BJ (cell line): ENCODE data around the gene TBXAS1. TPM values are rescaled to one million over a fixed set of nuclear protein-coding genes. Genes with fewer than 3 reads are reported as not detected.

Experiments used
- CTCF ChIA-PET: fragments of 350-600 bp; formaldehyde crosslinking; extraction: SDS; loops from one replicate; lab custom pipeline; 2021; ENCODE audit warnings: antibody characterized with exemption, inconsistent platforms; lab: Yijun Ruan, JAX
- POLR2A ChIA-PET: fragments of 300-600 bp; sonication (Branson Sonifier 250); formaldehyde crosslinking; extraction: SDS; loops from one replicate; lab custom pipeline; 2021; ENCODE audit warnings: antibody characterized with exemption; lab: Charles Lee
- DNase-seq: peaks from one replicate; pipeline ENCODE4 v3.0.0-alpha.2; 2011; ENCODE audit warnings: low read depth
- H3K27me3 ChIP-seq: 2 replicates; pipeline ENCODE4 v1.6.0; 2011; ENCODE audit warnings: low read length; ENCODE audit not compliant: control insufficient read depth, insufficient read depth
- H3K36me3 ChIP-seq: 2 replicates; pipeline ENCODE4 v1.5.1; 2011; ENCODE audit warnings: low read length; ENCODE audit not compliant: control insufficient read depth, insufficient read depth
- H3K4me3 ChIP-seq: 2 replicates; pipeline ENCODE4 v1.5.1; 2011; ENCODE audit warnings: low read depth, mild to moderate bottlenecking, control low read depth, low read length
- polyA plus RNA-seq: library from polyadenylated mRNA; depleted of rRNA; stranded (reverse); fragments of >200 nt; gene quantifications from 2 replicates; pipeline ENCODE4 v1.2.3, GENCODE V29; 2011
- TF ChIP-seq, protein P1 (sequence below): IDR thresholded peaks from 2 replicates; pipeline ENCODE4 v1.5.1; 2011; ENCODE audit warnings: low read depth, mild to moderate bottlenecking, control low read depth, inconsistent platforms, low read length, moderate library complexity; ENCODE audit not compliant: insufficient read depth

TBXAS1 gene
- polyA plus RNA-seq, 1 experiment, result 0.16 TPM

DNA sequence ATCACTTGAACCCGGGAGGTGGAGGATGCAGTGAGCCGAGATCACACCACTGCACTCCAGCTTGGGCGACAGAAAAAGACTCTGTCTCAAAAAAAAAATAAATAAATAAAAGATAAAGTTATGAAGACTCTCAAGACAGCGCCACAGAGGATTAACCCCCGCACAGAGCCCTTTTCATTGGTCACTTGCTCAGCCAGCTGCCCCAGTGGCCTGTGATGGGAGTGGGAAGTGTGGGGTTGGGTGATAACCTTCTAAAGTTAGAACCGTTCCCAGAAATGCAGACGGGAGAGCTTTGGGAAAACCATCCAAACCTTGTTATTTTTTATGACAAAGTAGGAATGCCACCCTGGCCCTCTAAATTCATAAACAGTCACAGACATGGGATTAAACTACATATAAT is 176.3 kb downstream of the TBXAS1 start:
- Histone ChIP-seq H3K27me3 (no peaks in the 10 kb centered on the region), H3K36me3 (no peaks in the 10 kb centered on the region), H3K4me3 (no peak overlapping the region)
- no peak for DNase-seq
- POLR2A ChIA-PET, result no interaction called here
- CTCF ChIA-PET, result interaction anchor here (0.6 to 11.0 kb wide), 12 partner anchors 16 to 1863 kb away, joined by 3 to 132 read pairs (median 4); no protein-coding TSS in a partner anchor
- TF ChIP-seq, protein P1, sequence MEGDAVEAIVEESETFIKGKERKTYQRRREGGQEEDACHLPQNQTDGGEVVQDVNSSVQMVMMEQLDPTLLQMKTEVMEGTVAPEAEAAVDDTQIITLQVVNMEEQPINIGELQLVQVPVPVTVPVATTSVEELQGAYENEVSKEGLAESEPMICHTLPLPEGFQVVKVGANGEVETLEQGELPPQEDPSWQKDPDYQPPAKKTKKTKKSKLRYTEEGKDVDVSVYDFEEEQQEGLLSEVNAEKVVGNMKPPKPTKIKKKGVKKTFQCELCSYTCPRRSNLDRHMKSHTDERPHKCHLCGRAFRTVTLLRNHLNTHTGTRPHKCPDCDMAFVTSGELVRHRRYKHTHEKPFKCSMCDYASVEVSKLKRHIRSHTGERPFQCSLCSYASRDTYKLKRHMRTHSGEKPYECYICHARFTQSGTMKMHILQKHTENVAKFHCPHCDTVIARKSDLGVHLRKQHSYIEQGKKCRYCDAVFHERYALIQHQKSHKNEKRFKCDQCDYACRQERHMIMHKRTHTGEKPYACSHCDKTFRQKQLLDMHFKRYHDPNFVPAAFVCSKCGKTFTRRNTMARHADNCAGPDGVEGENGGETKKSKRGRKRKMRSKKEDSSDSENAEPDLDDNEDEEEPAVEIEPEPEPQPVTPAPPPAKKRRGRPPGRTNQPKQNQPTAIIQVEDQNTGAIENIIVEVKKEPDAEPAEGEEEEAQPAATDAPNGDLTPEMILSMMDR, result no peak

DNA sequence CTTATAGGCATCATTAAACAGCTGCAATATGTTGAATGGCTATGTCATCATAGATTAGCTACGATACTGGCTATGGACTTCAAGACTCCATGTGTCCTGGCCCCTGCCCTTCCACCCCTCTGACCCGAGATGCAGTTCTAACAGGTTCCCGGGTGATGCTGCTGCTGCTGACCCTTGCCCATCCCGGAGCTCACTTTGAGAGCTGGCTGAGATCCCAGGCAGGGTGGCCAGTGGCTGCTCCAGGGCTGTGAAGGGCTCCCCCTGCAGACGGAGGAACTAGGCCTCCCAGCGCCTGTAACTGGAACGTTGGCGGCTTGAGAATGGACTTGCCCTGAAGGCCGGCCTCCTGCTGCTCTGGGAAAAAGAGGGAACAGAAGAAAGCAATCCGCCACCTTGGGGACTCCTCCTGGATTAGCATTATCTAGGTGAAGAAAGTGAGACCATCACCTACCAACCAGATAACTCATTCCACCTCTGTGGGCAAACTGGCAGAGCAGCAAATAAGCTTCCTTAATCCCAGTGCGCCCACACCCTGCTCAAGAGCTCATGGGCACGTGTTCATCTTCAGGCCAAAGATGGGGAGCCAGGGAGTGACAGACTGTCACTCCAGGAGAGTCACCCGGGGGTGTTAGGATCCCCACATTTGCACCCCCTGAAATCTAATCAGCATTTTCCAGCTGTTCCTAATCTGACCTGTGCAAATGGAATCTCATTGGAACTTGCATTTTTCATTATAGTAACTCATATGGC is 176.9 kb downstream of the TBXAS1 start:
- H3K36me3 ChIP-seq, result no peaks in the 10 kb centered on the region
- ChIA-PET CTCF (interaction anchor here (0.6 to 11.0 kb wide), 16 partner anchors 10 to 1863 kb away, joined by 3 to 132 read pairs (median 3); no protein-coding TSS in a partner anchor), POLR2A (no interaction called here)
- H3K4me3 ChIP-seq, result no peak overlapping the region
- no peak for DNase-seq
- no peaks in the 10 kb centered on the region for H3K27me3 ChIP-seq
- TF ChIP-seq, protein P1, result peak; percentile 29; the same call in 1 of the 2 replicates

DNA sequence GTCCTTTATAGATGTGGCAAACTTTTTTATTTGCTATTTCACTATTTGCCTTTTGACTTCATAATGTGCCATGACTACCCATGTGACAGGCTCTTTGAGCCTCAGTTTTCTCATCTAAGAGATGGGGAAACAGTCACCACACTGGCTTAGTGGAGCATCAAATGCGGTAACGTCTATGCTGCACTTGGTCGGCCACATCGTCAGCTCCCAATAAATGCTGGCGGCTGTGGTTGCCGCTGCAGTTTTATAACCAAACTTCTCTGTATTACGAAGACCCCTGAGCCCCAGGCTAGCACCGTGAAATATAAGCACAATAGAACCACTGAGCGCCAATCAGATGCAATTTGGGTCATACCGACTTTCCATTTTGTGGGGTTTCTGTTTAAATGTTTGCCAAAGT is 177.5 kb downstream of the TBXAS1 start:
- TF ChIP-seq, protein P1, result no peak
- Histone ChIP-seq H3K27me3 (no peaks in the 10 kb centered on the region), H3K36me3 (no peaks in the 10 kb centered on the region), H3K4me3 (no peak overlapping the region)
- no peak for DNase-seq
- ChIA-PET CTCF (interaction anchor here (0.6 to 11.0 kb wide), 10 partner anchors 11 to 572 kb away, joined by 3 to 132 read pairs (median 4); no protein-coding TSS in a partner anchor), POLR2A (no interaction called here)

DNA sequence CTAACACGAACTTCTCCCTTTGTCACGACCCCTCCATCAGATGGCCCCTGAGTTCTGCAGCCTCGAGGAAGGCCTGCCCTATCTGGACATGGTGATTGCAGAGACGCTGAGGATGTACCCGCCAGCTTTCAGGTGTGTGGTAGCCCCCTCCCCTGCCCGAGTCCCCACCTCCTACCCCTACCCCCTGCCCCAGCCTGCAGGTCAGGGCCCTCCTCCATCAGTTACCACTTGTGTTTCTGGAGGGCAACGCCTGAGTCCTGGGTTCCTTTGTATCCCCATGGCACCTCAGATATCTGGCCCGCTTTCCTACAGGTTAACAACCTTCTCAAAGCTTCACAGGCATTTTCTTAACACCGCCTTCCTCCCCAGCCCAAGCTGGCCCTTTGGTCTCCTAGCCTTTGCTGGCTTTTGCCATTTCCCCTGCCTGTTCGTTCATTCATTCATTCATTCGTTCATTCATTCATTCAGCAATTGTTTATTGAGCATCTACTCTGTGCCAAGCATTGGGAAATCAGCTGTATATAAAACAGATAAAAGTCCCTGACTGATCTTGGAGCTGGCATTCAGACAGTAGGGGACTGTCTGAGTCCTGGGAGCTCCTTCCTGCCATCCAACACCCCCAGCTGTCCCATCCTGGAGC is 178.1 kb downstream of the TBXAS1 start:
- POLR2A ChIA-PET, result no interaction called here
- Histone ChIP-seq H3K36me3 (no peaks in the 10 kb centered on the region), H3K4me3 (no peak overlapping the region), H3K27me3 (no peaks in the 10 kb centered on the region)
- TF ChIP-seq, protein P1, result no peak
- CTCF ChIA-PET, result interaction anchor here (0.7 to 9.6 kb wide), 5 partner anchors 361 to 572 kb away, joined by 3 to 107 read pairs (median 5); no protein-coding TSS in a partner anchor
- DNase-seq, result no peak
